Testis (tissue), 2 donors: Measurements from ENCODE around the gene ERO1A.

ENCODE experiments used
- POLR2A ChIP-seq: fragments of 450-650 bp; IDR thresholded peaks from one replicate; pipeline ENCODE4 v1.6.1; 2017; ENCODE audit warnings: antibody characterized with exemption, mild to moderate bottlenecking, moderate library complexity
- TF ChIP-seq, protein P1 (sequence below), 3 experiments: fragments of 450-650 bp in 2 of 3; fragments of 200-600 bp in 1 of 3; sonication (generic) in 1 of 3; IDR thresholded peaks; one replicate each; pipeline ENCODE4 v1.5.1; 2016 to 2019; ENCODE audit warnings: antibody characterized with exemption in 3 of 3, mild to moderate bottlenecking in 2 of 3, moderate library complexity in 1 of 3

DNA sequence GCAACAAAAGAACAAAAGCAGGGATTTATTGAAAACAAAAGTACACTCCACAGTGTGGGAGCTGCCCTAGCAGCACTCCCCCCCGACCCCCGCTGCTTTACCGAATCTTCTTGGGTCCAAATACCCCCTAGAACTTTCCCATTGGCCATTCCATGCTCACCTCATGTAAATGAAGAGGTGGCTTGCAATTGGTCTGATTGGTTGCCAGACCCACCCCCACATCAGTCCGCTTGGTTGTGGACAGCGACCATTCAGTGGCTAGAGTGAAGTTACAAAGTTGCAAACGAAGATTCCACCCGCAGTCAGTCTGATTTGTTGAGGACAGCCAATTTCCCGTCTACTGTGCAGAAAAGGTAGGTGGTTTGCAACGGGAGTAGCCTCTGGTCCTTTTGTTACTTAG is 38.5 kb upstream of the ERO1A start:
- TF ChIP-seq, protein P1, sequence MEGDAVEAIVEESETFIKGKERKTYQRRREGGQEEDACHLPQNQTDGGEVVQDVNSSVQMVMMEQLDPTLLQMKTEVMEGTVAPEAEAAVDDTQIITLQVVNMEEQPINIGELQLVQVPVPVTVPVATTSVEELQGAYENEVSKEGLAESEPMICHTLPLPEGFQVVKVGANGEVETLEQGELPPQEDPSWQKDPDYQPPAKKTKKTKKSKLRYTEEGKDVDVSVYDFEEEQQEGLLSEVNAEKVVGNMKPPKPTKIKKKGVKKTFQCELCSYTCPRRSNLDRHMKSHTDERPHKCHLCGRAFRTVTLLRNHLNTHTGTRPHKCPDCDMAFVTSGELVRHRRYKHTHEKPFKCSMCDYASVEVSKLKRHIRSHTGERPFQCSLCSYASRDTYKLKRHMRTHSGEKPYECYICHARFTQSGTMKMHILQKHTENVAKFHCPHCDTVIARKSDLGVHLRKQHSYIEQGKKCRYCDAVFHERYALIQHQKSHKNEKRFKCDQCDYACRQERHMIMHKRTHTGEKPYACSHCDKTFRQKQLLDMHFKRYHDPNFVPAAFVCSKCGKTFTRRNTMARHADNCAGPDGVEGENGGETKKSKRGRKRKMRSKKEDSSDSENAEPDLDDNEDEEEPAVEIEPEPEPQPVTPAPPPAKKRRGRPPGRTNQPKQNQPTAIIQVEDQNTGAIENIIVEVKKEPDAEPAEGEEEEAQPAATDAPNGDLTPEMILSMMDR (IDR thresholded peaks at IDR 0.05) = no peak
- no peak for TF ChIP-seq POLR2A
